Astrocyte (in vitro differentiated cells and primary cell): ENCODE measurements around the gene CTXN2. TPM values are rescaled to one million over a fixed set of nuclear protein-coding genes. Genes with fewer than 3 reads are reported as not detected.

Experiments
- DNase-seq: peaks from one replicate; pipeline ENCODE4 v3.0.0-alpha.2; 2010; ENCODE audit warnings: low read depth
- FAIRE-seq: peaks from 2 replicates; lab custom pipeline; 2011; peaks lifted over from hg19 to GRCh38; lab: Jason Lieb, UNC
- H2AFZ ChIP-seq: 2 replicates; pipeline ENCODE4 v1.6.0; 2012; ENCODE audit warnings: low read depth, low read length, inconsistent platforms
- H3K27ac ChIP-seq: 2 replicates; pipeline ENCODE4 v1.5.1; 2011; ENCODE audit warnings: low read depth, low read length, inconsistent platforms
- H3K27me3 ChIP-seq: 2 replicates; pipeline ENCODE4 v1.6.0; 2011; ENCODE audit warnings: low read length, inconsistent platforms; ENCODE audit not compliant: insufficient read depth
- H3K36me3 ChIP-seq: 2 replicates; pipeline ENCODE4 v1.5.1; 2011; ENCODE audit warnings: low read length, inconsistent platforms; ENCODE audit not compliant: insufficient read depth
- H3K4me1 ChIP-seq: 2 replicates; pipeline ENCODE4 v1.5.1; 2011; ENCODE audit warnings: low read length, inconsistent platforms; ENCODE audit not compliant: insufficient read depth
- H3K4me2 ChIP-seq: 2 replicates; pipeline ENCODE4 v1.6.0; 2012; ENCODE audit warnings: low read length, inconsistent platforms
- H3K4me3 ChIP-seq: 2 replicates; pipeline ENCODE4 v1.5.1; 2011; ENCODE audit warnings: low read depth, mild to moderate bottlenecking, low read length, inconsistent platforms; ENCODE audit not compliant: insufficient read depth
- H3K79me2 ChIP-seq: 2 replicates; pipeline ENCODE4 v1.6.0; 2012; ENCODE audit warnings: mild to moderate bottlenecking, low read length, inconsistent platforms; ENCODE audit not compliant: insufficient read depth
- H3K9ac ChIP-seq: 2 replicates; pipeline ENCODE4 v1.6.0; 2012; ENCODE audit warnings: mild to moderate bottlenecking, low read length, inconsistent platforms
- H3K9me3 ChIP-seq: 2 replicates; pipeline ENCODE4 v1.5.1; 2012; ENCODE audit warnings: low read depth, mild to moderate bottlenecking, low read length, inconsistent platforms; ENCODE audit not compliant: insufficient read depth
- H4K20me1 ChIP-seq: 2 replicates; pipeline ENCODE4 v1.6.0; 2012; ENCODE audit warnings: low read length, inconsistent platforms; ENCODE audit not compliant: insufficient read depth
- H3K27ac Mint-ChIP-seq: one replicate; pipeline ENCODE4 v1.8.0; 2021; ENCODE audit warnings: mild to moderate bottlenecking, mixed read lengths; ENCODE audit not compliant: unreplicated experiment
- H3K27me3 Mint-ChIP-seq: one replicate; pipeline ENCODE4 v1.8.0; 2021; ENCODE audit warnings: low read depth, mixed read lengths; ENCODE audit not compliant: unreplicated experiment
- H3K36me3 Mint-ChIP-seq: one replicate; pipeline ENCODE4 v1.8.0; 2021; ENCODE audit warnings: low read depth, mixed read lengths; ENCODE audit not compliant: unreplicated experiment
- H3K4me1 Mint-ChIP-seq: one replicate; pipeline ENCODE4 v1.8.0; 2021; ENCODE audit warnings: low read depth, mixed read lengths; ENCODE audit not compliant: unreplicated experiment
- H3K4me3 Mint-ChIP-seq: one replicate; pipeline ENCODE4 v1.8.0; 2021; ENCODE audit warnings: mild to moderate bottlenecking, moderate library complexity, mixed read lengths; ENCODE audit not compliant: unreplicated experiment
- H3K9me3 Mint-ChIP-seq: one replicate; pipeline ENCODE4 v1.8.0; 2021; ENCODE audit warnings: mild to moderate bottlenecking, mixed read lengths; ENCODE audit not compliant: unreplicated experiment
- EZH2 ChIP-seq: IDR thresholded peaks from 2 replicates; pipeline ENCODE4 v1.6.1; 2012; ENCODE audit warnings: mild to moderate bottlenecking, low read length, inconsistent platforms; ENCODE audit not compliant: insufficient read depth
- total RNA-seq: library from RNA; stranded (reverse); gene quantifications from 2 replicates; pipeline ENCODE4 v1.2.1, GENCODE V29; 2021
- TF ChIP-seq, protein P1 (sequence below): IDR thresholded peaks from 2 replicates; pipeline ENCODE4 v1.5.1; 2011; ENCODE audit warnings: low read depth, mild to moderate bottlenecking, inconsistent platforms, low read length, moderate library complexity; ENCODE audit not compliant: insufficient read depth

The CTXN2 gene
- total RNA-seq, 1 donor from 2014 or later = not detected

DNA sequence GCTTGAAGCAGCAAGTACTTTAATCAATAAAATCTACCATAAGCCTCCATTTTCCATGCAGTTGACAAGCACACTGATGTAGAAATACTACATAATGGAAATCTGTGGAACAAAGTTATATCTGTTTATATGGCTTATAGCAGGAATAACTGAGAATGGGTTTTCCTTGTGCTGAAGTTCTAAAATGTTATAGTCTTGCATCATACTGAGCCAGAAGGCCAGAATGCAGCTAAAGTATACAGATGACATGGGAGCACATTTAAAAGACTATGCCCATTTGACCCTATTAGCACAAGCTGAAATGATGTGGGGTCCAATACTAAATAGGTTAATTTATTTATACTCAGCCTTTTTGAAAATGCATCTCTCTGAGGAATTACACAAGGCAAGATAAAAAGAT is 45.5 kb upstream of the CTXN2 start:
- Histone ChIP-seq H2AFZ (no peak overlapping the region), H3K79me2 (no peaks in the 10 kb centered on the region), H3K27me3 (no peaks in the 10 kb centered on the region), H3K4me1 (peaks cover 11% of the 10 kb centered on the region), H3K9me3 (no peaks in the 10 kb centered on the region), H3K27ac (no peak overlapping the region), H3K4me3 (no peak overlapping the region), H4K20me1 (no peaks in the 10 kb centered on the region), H3K9ac (no peak overlapping the region), H3K4me2 (no peak overlapping the region), H3K36me3 (no peaks in the 10 kb centered on the region)
- FAIRE-seq = no peak
- Mint-ChIP-seq H3K4me3 (no peak overlapping the region), H3K27ac (no peak overlapping the region), H3K27me3 (no peaks in the 10 kb centered on the region), H3K4me1 (peaks cover 24% of the 10 kb centered on the region), H3K36me3 (no peaks in the 10 kb centered on the region), H3K9me3 (no peaks in the 10 kb centered on the region)
- DNase-seq = no peak
- TF ChIP-seq EZH2 = no peak
- TF ChIP-seq, protein P1, sequence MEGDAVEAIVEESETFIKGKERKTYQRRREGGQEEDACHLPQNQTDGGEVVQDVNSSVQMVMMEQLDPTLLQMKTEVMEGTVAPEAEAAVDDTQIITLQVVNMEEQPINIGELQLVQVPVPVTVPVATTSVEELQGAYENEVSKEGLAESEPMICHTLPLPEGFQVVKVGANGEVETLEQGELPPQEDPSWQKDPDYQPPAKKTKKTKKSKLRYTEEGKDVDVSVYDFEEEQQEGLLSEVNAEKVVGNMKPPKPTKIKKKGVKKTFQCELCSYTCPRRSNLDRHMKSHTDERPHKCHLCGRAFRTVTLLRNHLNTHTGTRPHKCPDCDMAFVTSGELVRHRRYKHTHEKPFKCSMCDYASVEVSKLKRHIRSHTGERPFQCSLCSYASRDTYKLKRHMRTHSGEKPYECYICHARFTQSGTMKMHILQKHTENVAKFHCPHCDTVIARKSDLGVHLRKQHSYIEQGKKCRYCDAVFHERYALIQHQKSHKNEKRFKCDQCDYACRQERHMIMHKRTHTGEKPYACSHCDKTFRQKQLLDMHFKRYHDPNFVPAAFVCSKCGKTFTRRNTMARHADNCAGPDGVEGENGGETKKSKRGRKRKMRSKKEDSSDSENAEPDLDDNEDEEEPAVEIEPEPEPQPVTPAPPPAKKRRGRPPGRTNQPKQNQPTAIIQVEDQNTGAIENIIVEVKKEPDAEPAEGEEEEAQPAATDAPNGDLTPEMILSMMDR = no peak

DNA sequence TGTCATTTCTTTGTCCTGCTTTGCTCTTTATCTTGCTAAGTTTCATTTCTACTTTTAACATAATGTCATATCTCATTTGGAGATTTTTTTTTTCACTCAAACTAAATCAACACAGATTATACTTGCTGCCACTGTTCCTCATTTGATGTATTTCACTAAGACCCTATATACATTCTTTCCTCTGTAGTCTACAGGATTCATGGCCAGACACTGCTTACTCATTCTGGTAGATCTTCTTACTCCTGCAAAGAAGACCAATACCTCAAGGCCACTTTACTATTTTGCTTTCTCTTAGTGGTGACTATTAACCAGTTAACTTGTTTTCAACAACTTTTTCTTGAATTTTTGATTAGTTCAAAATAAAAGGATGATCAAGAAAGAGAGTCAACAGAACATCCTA is 44.1 kb upstream of the CTXN2 start:
- Histone ChIP-seq H3K4me1 (peaks cover 11% of the 10 kb centered on the region), H3K36me3 (no peaks in the 10 kb centered on the region), H3K9me3 (no peaks in the 10 kb centered on the region), H3K9ac (no peak overlapping the region), H2AFZ (no peak overlapping the region), H3K27me3 (no peaks in the 10 kb centered on the region), H3K4me3 (no peak overlapping the region), H3K79me2 (no peaks in the 10 kb centered on the region), H3K4me2 (no peak overlapping the region), H4K20me1 (no peaks in the 10 kb centered on the region), H3K27ac (no peak overlapping the region)
- no peak for DNase-seq
- no peak for TF ChIP-seq EZH2
- TF ChIP-seq, protein P1 = no peak
- no peaks in the 10 kb centered on the region for H3K9me3 Mint-ChIP-seq
- peaks cover 24% of the 10 kb centered on the region for H3K4me1 Mint-ChIP-seq
- no peaks in the 10 kb centered on the region for H3K27me3 Mint-ChIP-seq
- H3K36me3 Mint-ChIP-seq = no peaks in the 10 kb centered on the region
- H3K4me3 Mint-ChIP-seq = no peak overlapping the region
- FAIRE-seq = no peak
- H3K27ac Mint-ChIP-seq = no peak overlapping the region

DNA sequence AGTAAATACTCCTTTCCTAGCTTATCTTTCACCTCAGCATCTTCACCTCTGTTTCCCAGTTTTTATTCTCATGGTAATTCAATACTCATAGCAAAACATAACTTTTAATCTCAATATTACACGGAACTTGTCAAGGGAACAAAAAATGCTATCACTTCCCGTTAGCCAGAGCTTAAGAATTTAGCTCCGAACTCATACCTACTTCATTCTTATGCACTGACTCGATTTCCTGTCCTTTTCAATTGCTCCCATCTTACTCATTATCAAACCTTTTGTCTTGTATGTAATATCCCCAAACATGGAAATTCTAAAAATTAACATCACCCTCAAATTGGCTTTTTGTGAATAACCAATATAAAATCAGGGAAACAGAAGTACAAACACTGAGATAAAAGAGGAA is 41.6 kb upstream of the CTXN2 start:
- Histone ChIP-seq H3K27ac (peak overlapping the region; percentile 71), H3K9ac (no peak overlapping the region), H3K9me3 (no peaks in the 10 kb centered on the region), H3K4me1 (peaks cover 10% of the 10 kb centered on the region), H3K36me3 (no peaks in the 10 kb centered on the region), H3K4me2 (peak overlapping the region; percentile 40), H3K4me3 (no peak overlapping the region), H3K27me3 (no peaks in the 10 kb centered on the region), H3K79me2 (no peaks in the 10 kb centered on the region), H4K20me1 (no peaks in the 10 kb centered on the region), H2AFZ (no peak overlapping the region)
- Mint-ChIP-seq H3K4me3 (no peak overlapping the region), H3K27ac (peak overlapping the region; percentile 56), H3K9me3 (no peaks in the 10 kb centered on the region), H3K36me3 (no peaks in the 10 kb centered on the region), H3K4me1 (peaks cover 19% of the 10 kb centered on the region), H3K27me3 (no peaks in the 10 kb centered on the region)
- FAIRE-seq (peak; percentile 75), DNase-seq (peak; percentile 87)
- TF ChIP-seq, protein P1 = no peak
- TF ChIP-seq EZH2 = no peak
